Dermis microvascular lymphatic vessel endothelial cell (primary cell): ENCODE measurements around the gene MARCHF3. TPM values are rescaled to one million over a fixed set of nuclear protein-coding genes. Genes with fewer than 3 reads are reported as not detected.

Experiments
- total RNA-seq: library from RNA; depleted of rRNA; stranded (reverse); fragments of >200 nt; gene quantifications from 2 replicates; pipeline ENCODE4 v1.2.1, GENCODE V29; 2014

MARCHF3 gene
- total RNA-seq, 1 donor from 2014 or later = 99.6 TPM

Other genes with a start within 250 kb of the MARCHF3 start
- gene C5orf63, start 42.9 kb upstream of the MARCHF3 start, total RNA-seq = 0.89 and 1.2 TPM in 2 replicates